Bronchial epithelial cell (primary cell): ENCODE data around the gene LYSET. TPM values are rescaled to one million over a fixed set of nuclear protein-coding genes. Genes with fewer than 3 reads are reported as not detected.
A peak's percentile ranks its signal among the peaks of the same experiment; 100 is the strongest.
"Not testable (repeated sequence)": the region's sequence is repeated elsewhere in the genome, so short reads cannot be mapped to it uniquely, and the experiment has no call there.

Experiments
- DNase-seq: peaks from one replicate; pipeline ENCODE4 v3.0.0-alpha.2; 2010; ENCODE audit warnings: low read depth
- FAIRE-seq: peaks from 2 replicates; lab custom pipeline; 2011; peaks lifted over from hg19 to GRCh38; lab: Jason Lieb, UNC
- H3K27me3 ChIP-seq: 2 replicates; pipeline ENCODE4 v1.5.1; 2011; ENCODE audit warnings: low read length; ENCODE audit not compliant: control insufficient read depth, insufficient read depth
- H3K36me3 ChIP-seq: 2 replicates; pipeline ENCODE4 v1.5.1; 2011; ENCODE audit warnings: low read length; ENCODE audit not compliant: control insufficient read depth, insufficient read depth
- H3K4me3 ChIP-seq: 2 replicates; pipeline ENCODE4 v1.5.1; 2011; ENCODE audit warnings: mild to moderate bottlenecking, low read depth, low read length, control low read depth
- total RNA-seq: library from RNA; depleted of rRNA; stranded (reverse); fragments of >200 nt; gene quantifications from 2 replicates; pipeline ENCODE4 v1.2.1, GENCODE V29; 2014
- TF ChIP-seq, protein P1 (sequence below): IDR thresholded peaks from 2 replicates; pipeline ENCODE4 v1.5.1; 2011; ENCODE audit warnings: mild to moderate bottlenecking, moderate library complexity, low read length, control low read depth, inconsistent platforms; ENCODE audit not compliant: insufficient read depth, severe bottlenecking

Gene LYSET
- total RNA-seq, 1 donor from 2014 or later, result 11.3 TPM

DNA sequence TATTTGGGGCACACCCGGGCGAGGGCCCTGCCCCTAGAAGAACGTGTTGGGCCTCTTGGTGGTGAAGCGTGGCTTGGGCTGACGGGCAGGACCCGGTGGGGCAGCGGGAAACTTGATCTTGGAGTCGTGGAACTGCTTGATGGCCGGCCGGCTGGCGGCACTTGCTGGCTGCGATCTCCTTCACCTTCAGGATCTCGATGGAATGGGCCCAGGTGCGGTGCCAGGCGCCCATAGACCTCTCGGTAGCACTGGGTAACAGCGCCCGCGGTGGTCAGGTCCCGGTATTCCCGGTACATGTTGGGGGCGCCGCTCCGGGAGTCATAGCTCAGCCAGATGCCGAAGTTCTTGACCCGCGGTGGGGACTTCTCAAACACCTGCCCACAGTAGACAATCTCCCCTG is 38.4 kb downstream of the LYSET start:
- Histone ChIP-seq H3K4me3 (no peak overlapping the region), H3K27me3 (no peaks in the 10 kb centered on the region), H3K36me3 (peaks cover 6% of the 10 kb centered on the region)
- DNase-seq, result no peak
- TF ChIP-seq, protein P1, sequence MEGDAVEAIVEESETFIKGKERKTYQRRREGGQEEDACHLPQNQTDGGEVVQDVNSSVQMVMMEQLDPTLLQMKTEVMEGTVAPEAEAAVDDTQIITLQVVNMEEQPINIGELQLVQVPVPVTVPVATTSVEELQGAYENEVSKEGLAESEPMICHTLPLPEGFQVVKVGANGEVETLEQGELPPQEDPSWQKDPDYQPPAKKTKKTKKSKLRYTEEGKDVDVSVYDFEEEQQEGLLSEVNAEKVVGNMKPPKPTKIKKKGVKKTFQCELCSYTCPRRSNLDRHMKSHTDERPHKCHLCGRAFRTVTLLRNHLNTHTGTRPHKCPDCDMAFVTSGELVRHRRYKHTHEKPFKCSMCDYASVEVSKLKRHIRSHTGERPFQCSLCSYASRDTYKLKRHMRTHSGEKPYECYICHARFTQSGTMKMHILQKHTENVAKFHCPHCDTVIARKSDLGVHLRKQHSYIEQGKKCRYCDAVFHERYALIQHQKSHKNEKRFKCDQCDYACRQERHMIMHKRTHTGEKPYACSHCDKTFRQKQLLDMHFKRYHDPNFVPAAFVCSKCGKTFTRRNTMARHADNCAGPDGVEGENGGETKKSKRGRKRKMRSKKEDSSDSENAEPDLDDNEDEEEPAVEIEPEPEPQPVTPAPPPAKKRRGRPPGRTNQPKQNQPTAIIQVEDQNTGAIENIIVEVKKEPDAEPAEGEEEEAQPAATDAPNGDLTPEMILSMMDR, result no peak
- FAIRE-seq, result no peak

DNA sequence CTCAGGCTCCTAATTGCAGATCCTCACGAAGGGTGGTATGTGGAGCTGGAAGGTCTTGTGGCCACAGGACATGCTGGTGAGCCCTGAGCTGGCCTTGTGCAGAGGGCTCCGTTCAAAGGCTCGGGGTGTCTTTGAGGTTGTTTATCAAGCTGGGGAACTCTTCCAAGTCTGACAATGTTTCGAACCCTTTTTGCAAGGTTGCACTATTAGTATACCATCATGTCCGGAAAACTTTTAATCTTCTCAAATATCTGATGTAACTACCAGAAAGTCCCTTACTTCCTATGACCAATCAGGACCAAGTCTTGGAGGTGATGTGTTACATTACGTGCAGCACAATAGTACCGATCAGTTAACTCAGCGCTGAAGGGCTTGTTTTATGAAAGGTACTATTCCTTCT is 43.4 kb downstream of the LYSET start:
- H3K36me3 ChIP-seq, result peaks cover 3% of the 10 kb centered on the region

GRCh38 chr14:93230539-93230938 is 45.4 kb downstream of the LYSET start:
- TF ChIP-seq, protein P1, result no peak
- DNase-seq (no peak), FAIRE-seq (no peak)
- no peak overlapping the region for H3K4me3 ChIP-seq
- no peaks in the 10 kb centered on the region for H3K27me3 ChIP-seq
- H3K36me3 ChIP-seq, result peaks cover 3% of the 10 kb centered on the region

More for the DNA sequence above, 43.4 kb downstream of the LYSET start:
- TF ChIP-seq, protein P1, result no peak
- H3K27me3 ChIP-seq, result no peaks in the 10 kb centered on the region
- DNase-seq (no peak), FAIRE-seq (no peak)
- no peak overlapping the region for H3K4me3 ChIP-seq

GRCh38 chr14:93231129-93231979 is 46.2 kb downstream of the LYSET start:
- no peak for FAIRE-seq
- peak overlapping the region; percentile 43 for H3K4me3 ChIP-seq

DNA sequence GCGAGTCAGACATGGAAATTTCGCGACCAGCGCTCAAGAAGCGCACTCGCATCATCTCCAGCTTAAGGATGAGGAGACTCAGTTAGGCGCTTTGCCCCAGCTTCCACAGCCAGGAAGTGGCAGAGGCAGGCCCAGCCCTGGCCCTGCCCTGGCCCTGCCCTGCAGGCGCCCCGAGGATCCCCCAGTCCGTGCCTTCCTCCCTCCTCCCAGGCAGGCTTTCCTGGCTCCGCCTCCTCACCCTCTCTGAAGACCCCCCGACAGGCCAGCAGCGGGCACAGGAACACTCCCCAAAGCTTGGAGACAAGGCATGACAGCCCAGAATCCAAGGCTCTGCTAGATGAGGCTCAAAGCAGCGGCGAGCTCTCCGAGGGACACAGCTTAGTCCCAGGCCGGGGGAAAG is 47.0 kb downstream of the LYSET start:
- TF ChIP-seq, protein P1, result no peak
- FAIRE-seq (no peak), DNase-seq (no peak)
- H3K36me3 ChIP-seq, result peaks cover 3% of the 10 kb centered on the region
- no peaks in the 10 kb centered on the region for H3K27me3 ChIP-seq
- no peak overlapping the region for H3K4me3 ChIP-seq

More at GRCh38 chr14:93231129-93231979, 46.2 kb downstream of the LYSET start:
- DNase-seq, result peak; percentile 41
- TF ChIP-seq, protein P1, result no peak
- Histone ChIP-seq H3K27me3 (no peaks in the 10 kb centered on the region), H3K36me3 (peaks cover 3% of the 10 kb centered on the region)

DNA sequence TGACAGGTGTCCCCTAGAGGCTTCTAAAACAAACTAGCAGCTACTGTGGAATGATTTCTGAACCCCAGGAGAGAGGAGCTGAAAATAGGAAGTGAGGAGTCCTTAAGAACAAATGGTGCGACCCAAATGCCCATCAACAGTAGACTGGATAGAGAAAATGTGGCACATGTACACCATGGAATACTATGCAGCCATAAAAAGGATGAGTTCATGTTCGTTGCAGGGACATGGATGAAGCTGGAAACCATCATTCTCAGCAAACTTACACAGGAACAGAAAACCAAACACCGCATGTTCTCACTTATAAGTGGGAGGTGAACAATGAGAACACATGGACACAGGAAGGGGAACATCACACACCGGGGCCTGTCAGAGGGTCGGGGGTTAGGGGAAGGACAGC is 48.0 kb downstream of the LYSET start:
- not testable (repeated sequence) for H3K36me3 ChIP-seq, H3K4me3 ChIP-seq, H3K27me3 ChIP-seq, DNase-seq
- FAIRE-seq, result peak; percentile 13
